ENCODE results near the gene SCN3A. TPM values are rescaled to one million over a fixed set of nuclear protein-coding genes. Genes with fewer than 3 reads are reported as not detected.

SCN3A gene
- total and polyA plus RNA-seq, 2 donors (not counting 1 experiment from before 2014, with no cell fraction given): 5.4 to 6.1 TPM

DNA sequence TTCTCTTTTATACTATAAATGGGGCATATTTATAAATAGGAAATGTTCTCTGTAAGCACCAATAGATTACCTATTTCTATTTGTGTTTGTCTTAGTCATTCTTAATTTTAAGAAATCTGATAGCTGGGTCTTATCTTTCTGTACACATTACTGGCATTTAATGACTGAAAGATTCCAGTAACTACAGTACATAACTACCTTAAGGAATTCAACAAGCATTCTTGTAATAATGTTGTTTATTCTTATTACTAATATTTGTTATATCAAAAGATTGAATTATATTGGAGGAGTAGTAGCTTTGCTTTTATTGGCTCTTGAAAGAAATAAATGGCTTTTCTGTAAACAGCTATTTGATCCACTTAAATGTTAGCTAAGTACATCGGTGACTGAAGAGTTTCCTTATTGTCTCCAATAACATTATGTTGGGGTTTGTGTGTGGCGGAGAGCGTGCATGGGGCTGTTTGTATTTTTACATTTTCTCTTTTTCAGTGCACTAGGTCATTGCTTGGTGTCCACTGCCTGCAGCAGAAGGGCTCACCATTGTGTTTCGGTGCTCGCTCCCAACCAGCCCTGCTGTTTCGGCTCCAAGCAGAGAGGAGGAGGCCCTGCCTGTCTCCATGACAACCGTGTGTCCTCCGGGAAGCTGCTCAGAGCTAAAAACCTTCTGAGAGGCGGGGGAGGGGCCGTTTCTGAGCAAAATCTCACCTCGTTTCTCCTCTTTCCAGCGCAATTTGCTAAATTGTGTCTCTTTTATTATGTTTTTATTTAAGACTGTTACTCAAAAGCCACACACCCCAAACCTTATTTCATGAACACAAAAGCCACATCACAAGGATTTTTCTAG is 136.0 kb downstream of the SCN3A start:
- no peak for DNase-seq
- Mint-ChIP-seq H3K4me1 (no peaks in the 10 kb centered on the region), H3K9me3 (ENCODE audit: insufficient read depth) (no peaks in the 10 kb centered on the region), H3K4me3 (no peak overlapping the region), H3K27ac (no peak overlapping the region), H3K27me3 (no peaks in the 10 kb centered on the region)
- no peaks in the 10 kb centered on the region for H3K4me1 ChIP-seq (ENCODE audit: control insufficient read depth in 2 of 2, insufficient read depth in 2 of 2, low read length in 2 of 2)
- H3K4me2 ChIP-seq (replicated peaks; ENCODE audit: low read depth, low read length, poor library complexity, severe bottlenecking): no peak overlapping the region
- TF ChIP-seq CTCF (IDR thresholded peaks at IDR 0.05) (no peak), EZH2 (IDR thresholded peaks at IDR 0.05; ENCODE audit: borderline replicate concordance, insufficient read depth, low read depth, low read length, poor library complexity, severe bottlenecking) (no peak)
- intact Hi-C loops (cut with micrococcal nuclease): no loop called here
- no peaks in the 10 kb centered on the region for H3K9me3 ChIP-seq (ENCODE audit: control extremely low read depth in 1 of 3, control insufficient read depth in 2 of 3, insufficient read depth in 1 of 3, low read length in 2 of 3)
- H3K36me3 ChIP-seq (replicated peaks in 1 of 2; ENCODE audit: control extremely low read depth in 1 of 2, control insufficient read depth in 1 of 2, extremely low read depth in 1 of 2, insufficient read depth in 2 of 2, low read length in 1 of 2): no peaks in the 10 kb centered on the region
- H4K20me1 ChIP-seq (ENCODE audit: control insufficient read depth, insufficient read depth, low read length, poor library complexity, severe bottlenecking): no peaks in the 10 kb centered on the region
- ChIA-PET POLR2A (no interaction called here), CTCF (interaction anchor here (0.9 to 2.3 kb wide), 2 partner anchors 15 to 24 kb away, joined by 3 to 5 read pairs; no protein-coding TSS in a partner anchor)
- H3K27me3 ChIP-seq (replicated peaks in 1 of 4; ENCODE audit: control extremely low read depth in 1 of 4, control insufficient read depth in 3 of 4, insufficient read depth in 4 of 4, low read length in 3 of 4): no peaks in the 10 kb centered on the region
- no peak overlapping the region for H3K27ac ChIP-seq (ENCODE audit: low read length in 2 of 2)
- no peak overlapping the region for H3K9ac ChIP-seq (ENCODE audit: low read length)
- WGBS (ENCODE audit: insufficient coverage): 61% methylated on average over 4 of the region's 12 CpGs
- no peak overlapping the region for H2AFZ ChIP-seq (ENCODE audit: insufficient read depth, low read depth, low read length, poor library complexity, severe bottlenecking)
- H3K4me3 ChIP-seq (ENCODE audit: control extremely low read depth in 1 of 5, extremely low read depth in 1 of 5, insufficient read depth in 1 of 5, low read depth in 2 of 5, low read length in 4 of 5): no peak overlapping the region
- no peak for ATAC-seq (ENCODE audit: low read depth)
- H3K79me2 ChIP-seq (ENCODE audit: control insufficient read depth, insufficient read depth, low read length): no peaks in the 10 kb centered on the region

DNA sequence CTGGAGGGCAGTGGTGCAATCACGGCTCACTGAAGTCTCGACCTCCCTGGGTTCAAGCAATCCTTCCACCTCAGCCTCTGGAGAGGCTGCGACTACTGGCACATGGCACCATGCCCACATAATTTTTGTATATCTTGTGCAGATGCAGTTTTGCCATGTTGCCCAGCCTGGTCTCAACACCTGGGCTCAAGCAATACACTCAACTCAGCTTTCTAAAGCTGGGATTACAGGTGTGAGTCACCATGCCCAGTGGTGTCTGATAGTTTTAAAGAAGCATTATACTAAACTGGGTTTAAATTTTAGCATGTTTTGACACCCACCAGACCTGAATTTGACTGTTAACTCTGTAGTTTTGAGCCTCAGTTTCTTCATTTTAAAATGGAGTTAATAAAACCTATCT is 139.1 kb downstream of the SCN3A start:
- Histone ChIP-seq H2AFZ (ENCODE audit: insufficient read depth, low read depth, low read length, poor library complexity, severe bottlenecking) (no peak overlapping the region), H3K36me3 (replicated peaks in 1 of 2; ENCODE audit: control extremely low read depth in 1 of 2, control insufficient read depth in 1 of 2, extremely low read depth in 1 of 2, insufficient read depth in 2 of 2, low read length in 1 of 2) (no peaks in the 10 kb centered on the region), H3K9ac (ENCODE audit: low read length) (no peak overlapping the region), H3K4me2 (replicated peaks; ENCODE audit: low read depth, low read length, poor library complexity, severe bottlenecking) (no peak overlapping the region), H4K20me1 (ENCODE audit: control insufficient read depth, insufficient read depth, low read length, poor library complexity, severe bottlenecking) (no peaks in the 10 kb centered on the region), H3K9me3 (ENCODE audit: control extremely low read depth in 1 of 3, control insufficient read depth in 2 of 3, insufficient read depth in 1 of 3, low read length in 2 of 3) (no peaks in the 10 kb centered on the region), H3K27ac (ENCODE audit: low read length in 2 of 2) (no peak overlapping the region), H3K79me2 (ENCODE audit: control insufficient read depth, insufficient read depth, low read length) (no peaks in the 10 kb centered on the region), H3K4me3 (ENCODE audit: control extremely low read depth in 1 of 5, extremely low read depth in 1 of 5, insufficient read depth in 1 of 5, low read depth in 2 of 5, low read length in 4 of 5) (no peak overlapping the region), H3K27me3 (replicated peaks in 1 of 4; ENCODE audit: control extremely low read depth in 1 of 4, control insufficient read depth in 3 of 4, insufficient read depth in 4 of 4, low read length in 3 of 4) (no peaks in the 10 kb centered on the region), H3K4me1 (ENCODE audit: control insufficient read depth in 2 of 2, insufficient read depth in 2 of 2, low read length in 2 of 2) (no peaks in the 10 kb centered on the region)
- Mint-ChIP-seq H3K27me3 (no peaks in the 10 kb centered on the region), H3K4me1 (no peaks in the 10 kb centered on the region), H3K27ac (no peak overlapping the region), H3K4me3 (no peak overlapping the region), H3K9me3 (ENCODE audit: insufficient read depth) (no peaks in the 10 kb centered on the region)
- ATAC-seq (ENCODE audit: low read depth) (no peak), DNase-seq (no peak)
- intact Hi-C loops (cut with micrococcal nuclease): no loop called here
- POLR2A ChIA-PET: no interaction called here
- WGBS (ENCODE audit: insufficient coverage): 83% methylated on average over 1 of the region's 3 CpGs
- CTCF ChIA-PET: no interaction called here
- TF ChIP-seq CTCF (IDR thresholded peaks at IDR 0.05) (no peak), EZH2 (IDR thresholded peaks at IDR 0.05; ENCODE audit: borderline replicate concordance, insufficient read depth, low read depth, low read length, poor library complexity, severe bottlenecking) (no peak)
